ENCODE data around the gene MAG. TPM values are rescaled to one million over a fixed set of nuclear protein-coding genes. Genes with fewer than 3 reads are reported as not detected.
A peak's percentile ranks its signal among the peaks of the same experiment; 100 is the strongest.

Gene MAG
- total and polyA plus RNA-seq, 9 of the 15 experiments (the other 6 are each of a cell fraction or from before 2014, with no cell fraction given) = 0.11 to 10.0 (median 1.6) TPM

- TF ChIP-seq MAZ (CRISPR knock-in tag; conservative IDR thresholded peaks at IDR 0.05 in 1 of 2, IDR thresholded peaks at IDR 0.05 in 1 of 2) (no peak), EHMT2 (IDR thresholded peaks at IDR 0.05) (no peak)
Measured at GRCh38 chr19:35345671-35346111, 53.7 kb downstream of the MAG start (continued).

GRCh38 chr19:35346193-35347052, 54.5 kb downstream of the MAG start:
- Histone ChIP-seq H3K4me2 (ENCODE audit: insufficient read depth, low read length) (no peak overlapping the region), H3K79me2 (ENCODE audit: control insufficient read depth, insufficient read depth, low read length) (no peaks in the 10 kb centered on the region), H3K9me1 (ENCODE audit: control insufficient read depth, insufficient read depth, low read length) (no peaks in the 10 kb centered on the region), H3K4me1 (replicated peaks in 1 of 2; ENCODE audit: control insufficient read depth in 2 of 2, insufficient read depth in 2 of 2, low read length in 2 of 2) (peaks cover 7 to 32% of the 10 kb centered on the region in 2 experiments; a peak in 3 of 5 replicates), H3K9me3 (replicated peaks; ENCODE audit: control insufficient read depth, insufficient read depth, low read depth, low read length) (no peaks in the 10 kb centered on the region), H2AFZ (ENCODE audit: low read depth, low read length) (no peak overlapping the region; the same call in 1 of the 2 replicates), H3K27me3 (ENCODE audit: control insufficient read depth in 2 of 2, insufficient read depth in 2 of 2, low read length in 2 of 2) (0 out of 5 replicates have a peak, but pooled peaks cover 0 to 3% of the 10 kb centered on the region in 2 experiments), H3K4me3 (no peak overlapping the region), H3K27ac (ENCODE audit: extremely low read depth, low read depth, low read length) (no peak overlapping the region), H4K20me1 (replicated peaks; ENCODE audit: control insufficient read depth, insufficient read depth, low read length) (no peaks in the 10 kb centered on the region), H3K36me3 (ENCODE audit: control insufficient read depth, insufficient read depth, low read length) (no peaks in the 10 kb centered on the region), H3K9ac (ENCODE audit: insufficient read depth in 1 of 2, low read depth in 2 of 2, low read length in 2 of 2) (0 out of 4 replicates have a peak overlapping the region, but pooled peaks of 1 of the 2 experiments have one; percentile 27)
- BruUV-seq (replicated peaks) = no TSS peak
- 27% methylated on average over 18 of the region's 28 CpGs for WGBS (ENCODE audit: insufficient coverage, low coverage, missing lambda C conversion rate)
- CTCF ChIA-PET (ENCODE audit: low intra/inter-chr PET ratio) = no interaction called here
- in situ Hi-C loops (cut with MboI) = no loop called here
- ATAC-seq (no peak), DNase-seq (ENCODE audit: extremely low read depth in 1 of 4, low spot score in 3 of 4) (peak in 3 of 4 experiments; percentile 12 to 26 (median 22)), FAIRE-seq (no peak)
- intact Hi-C loops (cut with micrococcal nuclease) = no loop called here
- POLR2A ChIA-PET = no interaction called here
- TF ChIP-seq ADNP (tag; IDR thresholded peaks at IDR 0.05) = no peak
- no peak for TF ChIP-seq JUND (IDR thresholded peaks at IDR 0.05; ENCODE audit: borderline replicate concordance, low read depth, low read length)
- TF ChIP-seq JUND (tag; IDR thresholded peaks at IDR 0.05; ENCODE audit: borderline replicate concordance, low read depth, low read length) = no peak
- no peak for TF ChIP-seq SP1 (CRISPR knock-in tag; IDR thresholded peaks at IDR 0.05)
- TF ChIP-seq ZNF311 (CRISPR knock-in tag; IDR thresholded peaks at IDR 0.05) = no peak
- TF ChIP-seq CXXC5 (CRISPR knock-in tag; IDR thresholded peaks at IDR 0.05) = peak; percentile 17; the same call in 1 of the 2 replicates
- no peak for TF ChIP-seq FIP1L1 (IDR thresholded peaks at IDR 0.05; ENCODE audit: low read depth, low read length, poor library complexity, severe bottlenecking)
- TF ChIP-seq NONO (IDR thresholded peaks at IDR 0.05; ENCODE audit: low read depth in 2 of 2, low read length in 1 of 2) = no peak
- no peak for TF ChIP-seq ID3 (CRISPR knock-in tag; IDR thresholded peaks at IDR 0.05)
- no peak for TF ChIP-seq ID3 (tag; IDR thresholded peaks at IDR 0.05)
- no peak for TF ChIP-seq ZNF830 (CRISPR knock-in tag; IDR thresholded peaks at IDR 0.05)
- TF ChIP-seq ELK1 (CRISPR knock-in tag; IDR thresholded peaks at IDR 0.05) = no peak
- no peak for TF ChIP-seq SREBF2 (CRISPR knock-in tag; IDR thresholded peaks at IDR 0.05)
- peak; percentile 52 to 67 for TF ChIP-seq NRF1 (conservative IDR thresholded peaks at IDR 0.05 in 1 of 2, IDR thresholded peaks at IDR 0.05 in 1 of 2)
- no peak for TF ChIP-seq ERF (CRISPR knock-in tag; IDR thresholded peaks at IDR 0.05)
- TF ChIP-seq ZNF695 (CRISPR knock-in tag; IDR thresholded peaks at IDR 0.05) = no peak
- TF ChIP-seq ZNF316 (IDR thresholded peaks at IDR 0.05) = 0 out of 2 replicates have a peak, but pooled peaks have one; percentile 4
- no peak for TF ChIP-seq NFXL1 (CRISPR knock-in tag; IDR thresholded peaks at IDR 0.05)
- TF ChIP-seq ZKSCAN3 (CRISPR knock-in tag; IDR thresholded peaks at IDR 0.05) = no peak

Measured in K562 (cell line).